Activated T-cell treated with anti-CD3 and anti-CD28 coated beads, Interleukin-2, amount 50 U/mL, for 1 hour (primary cell): Measurements from ENCODE around the gene DEAF1.
"Not testable (repeated sequence)": the region's sequence is repeated elsewhere in the genome, so short reads cannot be mapped to it uniquely, and the experiment has no call there.

Experiments used
- DNase-seq: peaks from one replicate; pipeline ENCODE4 v3.0.0-alpha.2; 2020

DEAF1 gene

DNA sequence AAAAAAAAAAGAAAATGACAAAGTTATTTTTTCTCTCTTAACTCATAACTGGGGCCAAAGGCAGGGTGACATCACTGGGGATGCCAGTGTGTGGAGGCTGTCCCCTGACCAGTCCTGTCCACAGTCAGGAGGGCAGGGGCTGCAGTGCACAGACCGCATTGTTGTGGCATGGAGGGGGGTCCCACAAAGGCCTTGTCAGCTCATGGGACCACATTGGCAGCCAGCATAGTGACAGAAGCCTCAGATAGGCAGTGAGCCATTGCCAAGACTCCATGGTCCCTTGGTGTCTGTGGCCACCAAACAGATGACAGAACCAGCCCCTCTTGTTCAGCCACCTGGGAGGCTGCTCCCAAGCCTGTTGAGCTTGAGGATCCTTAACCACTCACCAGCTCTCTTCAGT lies 4.7 kb upstream of the DEAF1 start:
- no peak for DNase-seq

DNA sequence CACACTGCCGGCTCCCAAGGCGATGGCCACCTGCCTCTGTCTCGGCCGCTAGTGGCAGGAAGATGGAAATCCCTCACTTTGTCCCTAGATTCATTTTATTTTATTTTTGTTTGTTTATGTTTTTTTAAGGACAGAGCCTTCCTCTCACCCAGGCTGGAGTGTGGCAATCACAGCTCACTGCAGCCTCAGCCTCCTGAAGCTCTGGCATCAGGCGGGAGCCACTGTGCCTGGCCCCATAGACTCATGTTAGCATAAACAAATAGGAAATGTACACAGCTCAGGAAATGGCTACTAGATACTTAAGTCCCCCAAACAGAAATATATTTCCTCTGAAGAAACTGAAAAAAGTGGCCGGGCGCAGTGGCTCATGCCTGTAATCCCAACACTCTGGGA lies 4.1 kb upstream of the DEAF1 start:
- no peak for DNase-seq

- DNase-seq = no peak
Measured at GRCh38 chr11:698493-699115, 3.6 kb upstream of the DEAF1 start.

- no peak for DNase-seq
Measured at GRCh38 chr11:697811-698311, 2.8 kb upstream of the DEAF1 start.

- no peak for DNase-seq
Measured at GRCh38 chr11:696955-697491, 2.0 kb upstream of the DEAF1 start.

GRCh38 chr11:695538-696248 lies 671 bp upstream of the DEAF1 start, which contains the start of gene TMEM80:
Gene TMEM80, plus strand, starts transcription at chr11:695816. Its CDS starts 12 bp downstream, at chr11:695828.
- DNase-seq = peak; percentile 95

- no peak for DNase-seq
Measured at GRCh38 chr11:695288-695537, 191 bp upstream of the DEAF1 start.

GRCh38 chr11:693887-694562 lies 997 bp downstream of the DEAF1 start:
- DNase-seq = no peak

- peak; percentile 35 for DNase-seq
Measured at GRCh38 chr11:693415-693831, 1.6 kb downstream of the DEAF1 start.

DNA sequence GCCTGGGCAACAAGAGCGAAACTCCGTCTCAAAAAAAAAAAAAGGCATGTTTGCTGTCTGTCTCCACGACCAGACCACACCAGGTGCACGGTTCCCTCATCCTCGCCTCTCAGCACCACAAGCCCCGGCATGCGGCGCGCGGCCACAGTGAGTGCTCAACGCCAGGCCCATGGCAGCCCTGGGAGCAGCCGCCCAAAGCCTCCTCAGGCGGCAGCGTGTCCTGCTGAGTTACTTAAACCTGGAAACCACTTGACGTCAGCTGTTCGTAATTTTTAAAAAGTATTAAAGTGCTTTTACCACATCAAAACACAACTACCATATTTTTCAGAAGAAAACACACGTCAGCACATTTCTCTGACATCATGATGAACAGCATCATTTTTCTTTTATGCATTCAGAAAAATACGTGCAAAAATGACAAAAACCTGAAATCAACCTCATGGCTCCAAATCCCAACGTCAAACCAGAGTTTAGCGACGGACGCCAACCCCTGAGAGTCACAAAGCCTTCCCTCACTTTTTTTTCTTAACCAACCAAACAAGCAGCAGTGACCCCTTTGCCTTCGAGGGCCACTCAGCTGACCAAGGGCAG lies 2.1 kb downstream of the DEAF1 start:
- peak; percentile 70 for DNase-seq

GRCh38 chr11:691710-692590 lies 3.1 kb downstream of the DEAF1 start:
- no peak for DNase-seq

GRCh38 chr11:690738-691633 lies 4.0 kb downstream of the DEAF1 start:
- DNase-seq = no peak

DNA sequence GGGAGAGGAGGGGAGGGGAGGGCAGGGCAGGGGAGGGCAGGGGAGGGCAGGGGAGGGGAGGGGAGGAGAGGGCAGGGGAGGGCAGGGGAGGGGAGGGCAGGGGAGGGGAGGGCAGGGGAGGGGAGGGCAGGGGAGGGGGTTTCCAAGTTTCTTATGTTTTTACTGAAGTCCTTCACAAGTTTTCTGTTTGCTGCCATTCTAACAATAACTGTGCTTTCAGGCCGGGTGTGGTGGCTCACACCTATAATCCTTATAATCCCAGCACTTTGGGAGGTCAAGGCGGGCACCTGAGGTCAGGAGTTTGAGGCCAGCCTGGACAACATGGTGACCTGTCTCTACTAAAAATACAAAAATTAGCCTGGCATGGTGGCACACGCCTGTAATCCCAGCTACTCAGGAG lies 4.8 kb downstream of the DEAF1 start:
- DNase-seq = not testable (repeated sequence)

DNA sequence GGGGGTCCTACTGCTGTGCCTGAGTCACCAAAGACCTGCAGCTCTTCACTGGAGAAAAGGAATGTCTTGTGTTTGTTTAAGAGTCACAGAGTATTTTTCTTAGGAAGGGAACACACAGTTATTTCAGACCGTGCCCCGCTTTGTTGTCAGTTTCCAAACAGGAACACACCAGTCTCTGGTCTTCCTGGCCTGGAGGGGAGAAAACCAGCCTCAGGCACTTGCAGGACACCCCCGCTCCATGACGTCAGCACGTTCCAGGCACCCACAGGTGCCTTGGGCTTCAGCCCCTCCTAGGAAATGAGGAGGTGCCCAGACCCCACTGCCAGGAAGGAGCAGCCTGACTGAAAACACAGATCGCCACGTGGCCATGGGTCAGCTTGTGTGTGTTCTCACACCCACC lies 5.4 kb downstream of the DEAF1 start:
- no peak for DNase-seq

GRCh38 chr11:688681-689080 lies 6.3 kb downstream of the DEAF1 start:
- no peak for DNase-seq

DNA sequence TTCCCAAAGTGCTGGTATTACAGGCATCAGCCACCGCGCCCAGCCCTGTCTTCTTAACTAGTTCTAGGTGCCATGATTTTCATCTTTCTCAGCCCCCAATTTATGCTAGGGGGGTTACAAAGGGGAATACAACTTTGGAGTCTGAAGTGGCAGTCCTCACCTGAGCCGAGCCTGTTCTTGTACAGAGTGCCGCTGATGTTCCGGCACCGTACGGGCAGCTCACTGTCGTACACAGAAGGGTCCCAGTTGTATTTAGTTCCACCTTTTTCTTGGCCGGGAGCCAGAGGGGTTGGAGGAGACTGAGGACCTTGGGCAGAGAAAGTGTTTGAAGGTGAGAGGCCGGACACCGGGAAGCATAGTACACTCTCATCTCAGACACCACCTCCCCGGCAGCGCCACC lies 7.3 kb downstream of the DEAF1 start:
- DNase-seq = no peak

DNA sequence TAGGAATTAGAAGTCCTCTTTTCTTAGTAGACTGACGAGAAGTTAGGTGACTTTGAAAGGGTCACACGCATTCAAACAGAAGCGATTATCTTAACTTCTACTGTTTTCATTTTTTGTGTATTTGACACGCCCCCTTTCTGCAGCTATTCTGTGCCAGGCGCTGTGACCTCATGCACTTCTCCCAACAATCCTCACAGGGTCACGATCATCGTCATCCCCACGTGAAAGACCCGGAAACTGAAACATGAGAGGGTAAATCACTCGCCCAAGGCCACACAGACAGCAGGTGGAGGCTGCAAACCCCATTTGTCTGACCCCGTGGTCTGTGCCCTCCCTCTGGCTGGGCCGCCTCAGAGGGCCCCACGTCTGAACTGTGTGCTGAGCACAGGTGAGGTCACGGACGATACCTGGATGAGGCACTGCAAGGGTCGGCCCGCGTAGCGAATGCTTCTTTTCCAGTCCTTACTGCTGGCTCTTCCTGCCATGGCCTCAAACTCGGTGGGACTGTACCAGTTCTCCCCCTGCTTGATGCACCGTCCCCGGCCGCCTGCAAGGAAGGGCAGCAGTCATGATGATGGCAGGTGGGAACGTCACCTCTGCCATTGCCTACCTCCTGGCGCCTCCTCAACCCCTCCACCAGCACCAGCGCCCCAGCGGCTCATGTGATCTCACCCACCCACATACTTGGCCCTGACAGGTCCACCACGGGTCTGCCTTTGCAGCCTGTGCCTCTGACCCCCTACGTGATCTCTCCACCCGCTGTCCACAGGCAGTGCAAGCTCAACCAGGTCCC lies 8.4 kb downstream of the DEAF1 start:
- DNase-seq = no peak

DNA sequence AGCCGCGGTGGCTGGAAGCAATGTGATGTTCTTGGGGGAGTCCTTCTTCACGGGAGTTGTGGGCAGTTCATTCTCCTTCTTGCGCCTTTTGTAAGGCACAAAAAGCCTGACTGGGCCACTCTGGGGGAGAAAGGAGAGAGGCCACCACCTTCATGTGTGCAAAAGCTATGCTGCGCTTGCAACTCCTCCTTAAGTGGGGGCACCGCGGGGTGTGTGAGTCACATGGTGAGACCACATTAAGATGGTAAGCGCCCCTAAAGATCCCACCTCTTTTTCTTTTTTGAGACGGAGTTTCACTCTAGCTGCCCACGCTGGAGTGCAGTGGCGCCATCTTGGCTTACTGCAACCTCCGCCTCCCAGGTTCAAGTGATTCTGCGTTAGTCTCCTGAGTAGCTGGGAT lies 14.1 kb downstream of the DEAF1 start:
- no peak for DNase-seq

DNA sequence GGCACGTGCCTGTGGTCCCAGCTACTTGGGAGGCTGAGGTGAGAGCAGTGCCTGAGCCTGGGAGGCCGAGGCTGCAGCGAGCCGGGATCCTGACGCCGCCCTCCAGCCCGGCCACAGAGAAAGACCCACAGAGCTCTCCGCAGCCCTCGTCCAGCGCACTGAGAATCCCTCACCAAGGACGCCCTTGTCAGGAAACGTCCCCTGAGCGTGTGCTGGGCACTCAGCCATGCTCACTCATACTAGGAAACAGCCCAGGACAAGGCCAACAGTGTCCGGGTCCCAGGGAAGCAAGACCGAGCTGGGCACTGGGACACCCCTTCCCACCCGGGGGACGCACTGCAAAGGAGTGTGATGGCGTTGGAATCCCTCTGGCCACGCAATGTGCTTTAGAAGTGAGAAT lies 14.5 kb downstream of the DEAF1 start:
- DNase-seq = no peak
